Sigmoid colon (tissue), 7 donors: ENCODE results near the gene CASS4. TPM values are rescaled to one million over a fixed set of nuclear protein-coding genes. Genes with fewer than 3 reads are reported as not detected.

Experiments used
- DNase-seq: peaks from one replicate; pipeline ENCODE4 v3.0.0-alpha.2; 2019
- H3K27ac ChIP-seq, 4 donors: fragments of 200-600 bp; sonication (generic); one replicate each; pipeline ENCODE4 v1.5.1; 2016 to 2019; ENCODE audit warnings: mild to moderate bottlenecking in 1 of 4
- H3K27me3 ChIP-seq, 3 donors: fragments of 200-600 bp; sonication (generic); one replicate each; pipeline ENCODE4 v1.5.1; 2019; ENCODE audit warnings: mild to moderate bottlenecking in 1 of 3
- H3K36me3 ChIP-seq, 4 donors: fragments of 200-600 bp; sonication (generic); one replicate each; pipeline ENCODE4 v1.5.1; 2016 to 2019
- H3K4me1 ChIP-seq, 4 donors: fragments of 200-600 bp; sonication (generic); one replicate each; pipeline ENCODE4 v1.5.1; 2017 to 2019
- H3K4me3 ChIP-seq, 4 donors: fragments of 200-600 bp; sonication (generic); one replicate each; pipeline ENCODE4 v1.5.1; 2017 to 2019; ENCODE audit warnings: mild to moderate bottlenecking in 2 of 4, moderate library complexity in 1 of 4
- H3K9me3 ChIP-seq, 4 donors: fragments of 200-600 bp in 3 of 4; sonication (generic) in 3 of 4; one replicate each; pipeline versions ENCODE4 v1.5.1 to v1.6.1; 2013 to 2019
- EP300 ChIP-seq, 4 donors: sonication (generic); formaldehyde crosslinking; IDR thresholded peaks; one replicate each; pipeline ENCODE4 v1.6.1; 2017; ENCODE audit warnings: antibody characterized with exemption in 4 of 4
- POLR2A ChIP-seq, 2 donors: fragments of 450-650 bp; IDR thresholded peaks; one replicate each; pipeline ENCODE4 v1.6.1; 2016; ENCODE audit warnings: antibody characterized with exemption in 2 of 2, mild to moderate bottlenecking in 2 of 2, moderate library complexity in 2 of 2
- POLR2AphosphoS5 ChIP-seq, 4 donors: sonication (generic); formaldehyde crosslinking; IDR thresholded peaks; one replicate each; pipeline ENCODE4 v1.6.1; 2017; ENCODE audit warnings: antibody characterized with exemption in 4 of 4
- WGBS, 2 donors: extraction: QIAGEN DNeasy Blood & Tissue Kit; methylation state at CpG; one replicate each; pipeline ENCODE4 v1.1.7; 2013; 5-methylcytosine and 5-hydroxymethylcytosine counted together
- intact Hi-C: fragments of 100-400 bp; cut with DNase I; formaldehyde crosslinking; loops from one replicate; pipeline ENCODE4 v1.15.1; 2023
- polyA plus RNA-seq, 3 donors: library from polyadenylated mRNA; stranded (reverse); fragments of 200-250 nt; gene quantifications; one replicate each; pipeline ENCODE4 v1.2.3, GENCODE V29; 2013
- total RNA-seq, 4 donors: library from RNA; depleted of rRNA; stranded (reverse); fragments of >200 nt; gene quantifications; one replicate each; pipeline ENCODE4 v1.1.0, GENCODE V29; 2016
- TF ChIP-seq, protein P1 (sequence below), 4 experiments: fragments of 450-650 bp in 3 of 4; fragments of 200-600 bp in 1 of 4; IDR thresholded peaks; one replicate each; pipeline ENCODE4 v1.5.1; 2016 to 2019; ENCODE audit warnings: antibody characterized with exemption in 4 of 4, mild to moderate bottlenecking in 3 of 4, moderate library complexity in 2 of 4
- donor health status: healthy with polysubstance abuse.
- donor health status: Bipolar disorder and iron deficiency.
- donor health status: healthy.

CASS4 gene
- total and polyA plus RNA-seq, 7 donors, result 0.46 to 2.9 (median 1.6) TPM

GRCh38 chr20:56439771-56440291 is 27.8 kb downstream of the CASS4 start:
- peak; percentile 90 for DNase-seq
- Histone ChIP-seq H3K4me3 (no peak overlapping the region), H3K27ac (peak overlapping the region in 3 of 4 donors; percentile 31 to 74 (median 51)), H3K27me3 (no peaks in the 10 kb centered on the region), H3K36me3 (no peaks in the 10 kb centered on the region), H3K4me1 (peaks cover 0 to 10% (median 0%) of the 10 kb centered on the region in 4 donors), H3K9me3 (no peaks in the 10 kb centered on the region)
- 44 to 66% methylated on average over 5 of the region's 5 CpGs for WGBS, 2 donors
- intact Hi-C loops, result no loop called here
- peak in 2 of 4 donors; percentile 52 to 62 for TF ChIP-seq POLR2AphosphoS5 (IDR thresholded peaks at IDR 0.05)
- TF ChIP-seq, protein P1, sequence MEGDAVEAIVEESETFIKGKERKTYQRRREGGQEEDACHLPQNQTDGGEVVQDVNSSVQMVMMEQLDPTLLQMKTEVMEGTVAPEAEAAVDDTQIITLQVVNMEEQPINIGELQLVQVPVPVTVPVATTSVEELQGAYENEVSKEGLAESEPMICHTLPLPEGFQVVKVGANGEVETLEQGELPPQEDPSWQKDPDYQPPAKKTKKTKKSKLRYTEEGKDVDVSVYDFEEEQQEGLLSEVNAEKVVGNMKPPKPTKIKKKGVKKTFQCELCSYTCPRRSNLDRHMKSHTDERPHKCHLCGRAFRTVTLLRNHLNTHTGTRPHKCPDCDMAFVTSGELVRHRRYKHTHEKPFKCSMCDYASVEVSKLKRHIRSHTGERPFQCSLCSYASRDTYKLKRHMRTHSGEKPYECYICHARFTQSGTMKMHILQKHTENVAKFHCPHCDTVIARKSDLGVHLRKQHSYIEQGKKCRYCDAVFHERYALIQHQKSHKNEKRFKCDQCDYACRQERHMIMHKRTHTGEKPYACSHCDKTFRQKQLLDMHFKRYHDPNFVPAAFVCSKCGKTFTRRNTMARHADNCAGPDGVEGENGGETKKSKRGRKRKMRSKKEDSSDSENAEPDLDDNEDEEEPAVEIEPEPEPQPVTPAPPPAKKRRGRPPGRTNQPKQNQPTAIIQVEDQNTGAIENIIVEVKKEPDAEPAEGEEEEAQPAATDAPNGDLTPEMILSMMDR (IDR thresholded peaks at IDR 0.05), result no peak

- no peaks in the 10 kb centered on the region for H3K9me3 ChIP-seq
- no peaks in the 10 kb centered on the region for H3K36me3 ChIP-seq
- peaks cover 0 to 10% (median 0%) of the 10 kb centered on the region in 4 donors for H3K4me1 ChIP-seq
- no peaks in the 10 kb centered on the region for H3K27me3 ChIP-seq
- peak overlapping the region in 3 of 4 donors; percentile 31 to 74 (median 51) for H3K27ac ChIP-seq
- intact Hi-C loops, result no loop called here
- peak; percentile 22 for DNase-seq
- no peak overlapping the region for H3K4me3 ChIP-seq
- 55 to 80% methylated on average over 4 of the region's 4 CpGs for WGBS, 2 donors
- no peak for TF ChIP-seq POLR2A (IDR thresholded peaks at IDR 0.05)
- TF ChIP-seq POLR2AphosphoS5 (IDR thresholded peaks at IDR 0.05), result no peak
- no peak for TF ChIP-seq EP300 (IDR thresholded peaks at IDR 0.05)
- TF ChIP-seq, protein P1 (IDR thresholded peaks at IDR 0.05), result no peak
These were observed 28.4 kb downstream of the CASS4 start for GRCh38 chr20:56440346-56441007.

DNA sequence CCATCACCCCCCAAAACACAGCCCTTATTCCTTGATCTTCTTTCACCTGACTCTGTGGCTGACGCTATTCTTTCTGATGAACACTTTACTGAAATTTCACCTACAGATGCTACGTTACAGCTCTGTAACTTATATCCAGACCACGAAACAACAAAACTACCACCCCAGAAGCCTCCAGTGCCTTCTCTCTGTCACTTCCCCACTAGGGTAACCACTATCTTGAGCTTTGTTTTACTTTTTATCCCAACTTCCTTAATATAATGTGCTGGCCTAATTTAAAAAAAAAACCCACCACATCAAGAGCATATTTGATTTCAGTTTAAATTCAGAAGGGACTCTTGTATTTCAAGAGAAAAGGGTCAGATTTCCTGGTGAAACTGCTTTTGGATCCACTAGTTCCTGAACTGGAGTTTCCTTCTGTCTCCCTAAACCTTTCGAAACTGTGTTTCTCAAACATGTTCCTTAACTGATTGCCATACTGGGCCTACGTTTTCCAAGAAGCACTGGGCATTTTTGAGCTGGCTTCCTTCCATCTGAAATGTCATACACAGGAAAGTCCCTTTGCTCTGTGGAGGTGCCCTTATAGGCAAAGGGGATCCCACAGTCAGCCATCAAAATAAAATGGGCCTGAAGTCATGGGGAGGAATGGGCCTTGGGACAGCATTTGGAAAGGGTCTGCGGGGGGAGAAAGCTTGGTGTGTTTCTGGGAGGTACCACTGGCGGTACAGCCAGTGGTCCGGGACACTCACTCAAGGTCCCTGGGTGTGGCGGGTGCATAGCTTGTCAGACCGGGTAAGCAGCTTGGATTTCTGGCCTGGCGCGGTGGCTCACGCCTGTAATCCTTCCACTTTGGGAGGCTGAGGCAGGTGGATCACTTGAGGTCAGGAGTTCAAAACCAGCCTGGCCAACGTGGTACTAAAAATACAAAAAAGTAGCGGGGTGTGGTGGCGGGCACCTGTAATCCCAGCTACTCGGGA is 30.6 kb downstream of the CASS4 start:
- Histone ChIP-seq H3K9me3 (no peaks in the 10 kb centered on the region), H3K27ac (peak overlapping the region in 1 of 4 donors; percentile 35)

More for the DNA sequence above, 30.6 kb downstream of the CASS4 start:
- WGBS, 2 donors, result 81 to 84% methylated on average over 17 of the region's 17 CpGs
- peak; percentile 39 for DNase-seq
- H3K36me3 ChIP-seq, result no peaks in the 10 kb centered on the region
- H3K27me3 ChIP-seq, result no peaks in the 10 kb centered on the region
- H3K4me3 ChIP-seq, result no peak overlapping the region
- TF ChIP-seq POLR2AphosphoS5 (IDR thresholded peaks at IDR 0.05) (no peak), EP300 (IDR thresholded peaks at IDR 0.05) (no peak), POLR2A (IDR thresholded peaks at IDR 0.05) (no peak)
- TF ChIP-seq, protein P1 (IDR thresholded peaks at IDR 0.05), result no peak
- intact Hi-C loops, result no loop called here
- peaks cover 0 to 10% (median 0%) of the 10 kb centered on the region in 4 donors for H3K4me1 ChIP-seq
